HG02970 (cell line): Measurements from ENCODE around the gene SMTNL2.

Experiments used
- ATAC-seq: cut with Tn5 transposase; IDR thresholded peaks from one replicate; pipeline ENCODE4 v1.9.1; 2021; ENCODE audit warnings: mild to moderate bottlenecking, moderate library complexity, moderate number of reproducible peaks; ENCODE audit not compliant: unreplicated experiment, low FRiP score

The SMTNL2 gene

DNA sequence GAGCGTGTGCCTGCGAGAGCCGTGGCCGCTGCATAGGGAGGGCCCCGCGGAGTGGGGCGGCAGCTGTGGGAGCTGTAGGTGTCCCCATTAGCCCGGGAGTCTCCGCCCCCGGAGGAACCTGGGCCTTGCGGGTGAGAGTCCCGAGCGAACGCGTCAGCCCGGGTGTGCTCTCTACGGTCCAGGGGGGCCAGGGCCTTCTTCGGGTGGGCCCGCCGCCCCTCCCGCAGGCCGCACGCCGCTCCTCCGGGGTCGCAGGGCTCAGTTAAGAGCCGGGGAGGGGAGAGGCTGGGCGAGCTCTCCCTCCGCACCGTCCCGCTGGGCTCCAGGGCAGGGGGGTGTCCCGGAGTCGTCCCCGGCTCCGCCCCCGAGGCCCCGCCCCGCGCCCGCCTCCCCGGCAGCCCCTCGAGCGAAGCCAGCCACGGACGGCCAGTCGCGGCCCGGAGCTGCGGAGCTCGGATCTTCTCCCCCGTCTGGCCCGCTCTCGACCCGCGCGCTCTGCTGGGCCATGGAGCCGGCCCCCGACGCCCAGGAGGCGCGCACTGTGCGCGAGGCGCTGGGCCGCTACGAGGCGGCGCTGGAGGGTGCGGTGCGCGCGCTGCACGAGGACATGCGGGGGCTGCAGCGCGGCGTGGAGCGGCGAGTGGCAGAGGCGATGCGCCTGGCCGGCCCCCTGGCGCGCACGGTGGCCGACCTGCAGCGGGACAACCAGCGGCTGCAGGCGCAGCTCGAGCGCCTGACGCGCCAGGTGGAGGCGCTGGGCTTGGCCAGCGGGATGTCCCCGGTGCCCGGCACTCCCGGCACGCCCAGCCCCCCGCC, at the start of gene SMTNL2:
SMTNL2 (plus strand) TSS at position 429 of the 816 bp plus-strand sequence; CDS start at position 506, 77 bp downstream.
- no peak for ATAC-seq

DNA sequence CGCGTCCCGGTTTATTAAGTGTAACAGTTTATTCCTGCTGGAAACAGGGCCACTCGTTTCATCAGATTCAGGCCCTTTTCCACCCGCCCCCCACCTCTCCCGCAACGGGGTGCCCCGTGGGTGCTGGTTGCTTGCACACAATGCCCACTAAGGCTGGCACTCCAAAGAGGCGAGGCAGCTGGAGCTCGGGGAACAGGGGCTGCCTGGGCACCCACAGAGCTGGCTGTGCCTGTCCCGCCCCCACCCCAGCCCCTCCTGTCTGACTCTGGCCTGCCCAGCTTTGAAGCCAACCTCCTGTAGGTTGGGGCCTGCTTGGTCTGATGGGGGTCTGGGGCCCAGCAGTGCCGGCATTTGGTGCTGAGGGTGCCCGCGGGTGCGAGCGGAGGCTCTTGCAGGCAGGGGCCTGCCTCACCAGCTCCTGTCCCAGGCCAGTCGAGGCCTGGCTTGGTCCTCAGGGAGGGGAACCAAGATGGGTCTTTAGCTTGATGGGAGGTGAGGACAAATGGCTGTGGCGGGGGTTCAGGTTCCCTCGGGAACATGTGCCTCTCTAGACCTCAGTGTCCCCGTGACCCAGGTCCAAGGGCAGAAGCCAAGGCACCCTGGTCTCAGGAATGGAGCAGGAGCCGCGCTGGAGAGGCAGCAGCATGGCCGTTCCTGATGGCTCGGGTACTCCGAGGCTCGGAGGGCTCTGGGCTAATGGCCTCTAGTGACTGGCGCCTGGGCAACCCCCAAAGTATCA, 49.2 kb upstream of the SMTNL2 start:
- ATAC-seq: no peak

DNA sequence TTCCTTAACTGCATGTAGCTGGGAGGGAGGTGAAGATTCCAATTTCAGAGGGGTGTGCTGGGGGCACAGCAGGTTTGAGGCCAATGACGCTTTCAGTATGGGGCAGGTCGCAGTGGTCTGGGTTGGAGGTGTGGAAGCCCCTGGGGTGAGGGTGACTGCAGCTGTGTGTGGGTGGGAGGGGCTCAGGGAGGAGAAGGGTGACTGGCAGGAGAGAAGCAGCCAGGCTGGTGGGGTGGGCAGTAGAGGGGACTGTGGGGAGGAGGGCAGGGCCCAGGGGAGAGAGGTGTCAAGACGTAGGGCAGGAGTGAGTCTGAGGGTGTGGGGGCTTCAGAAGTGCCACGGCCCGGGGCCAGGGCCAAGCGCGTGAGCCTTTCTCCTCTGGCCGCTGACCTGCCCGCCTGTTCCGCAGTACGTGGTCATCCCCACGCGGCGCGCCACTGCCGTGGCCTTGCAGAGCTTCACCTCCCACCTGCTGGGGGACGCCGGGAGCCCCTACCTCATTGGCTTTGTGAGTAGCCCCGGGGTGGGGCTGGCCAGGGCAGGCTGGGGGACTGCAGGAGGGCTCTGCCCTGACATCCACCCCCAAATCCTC, 48.6 kb upstream of the SMTNL2 start:
- ATAC-seq: no peak

DNA sequence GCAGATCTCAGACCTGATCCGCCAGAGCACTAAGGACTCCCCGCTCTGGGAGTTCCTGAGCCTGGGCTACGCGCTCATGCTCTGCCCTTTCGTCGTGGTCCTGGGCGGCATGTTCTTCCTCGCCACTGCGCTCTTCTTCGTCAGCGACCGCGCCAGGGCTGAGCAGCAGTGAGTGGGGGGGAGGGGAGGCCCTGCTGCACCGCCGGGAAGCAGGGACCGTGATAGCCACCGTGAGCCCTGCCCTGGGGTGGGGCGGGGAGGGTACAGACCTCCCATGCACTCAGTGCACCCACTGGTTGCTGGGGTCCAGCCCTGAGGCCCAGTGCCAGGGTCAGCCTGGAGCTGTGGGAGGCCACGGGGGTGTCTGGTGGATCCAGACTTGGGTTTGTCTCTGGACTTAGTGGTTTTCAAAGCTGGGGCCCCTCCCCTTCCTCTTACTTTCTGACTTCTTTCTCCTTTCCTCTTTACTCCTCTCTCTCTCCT, 48.0 kb upstream of the SMTNL2 start:
- no peak for ATAC-seq

DNA sequence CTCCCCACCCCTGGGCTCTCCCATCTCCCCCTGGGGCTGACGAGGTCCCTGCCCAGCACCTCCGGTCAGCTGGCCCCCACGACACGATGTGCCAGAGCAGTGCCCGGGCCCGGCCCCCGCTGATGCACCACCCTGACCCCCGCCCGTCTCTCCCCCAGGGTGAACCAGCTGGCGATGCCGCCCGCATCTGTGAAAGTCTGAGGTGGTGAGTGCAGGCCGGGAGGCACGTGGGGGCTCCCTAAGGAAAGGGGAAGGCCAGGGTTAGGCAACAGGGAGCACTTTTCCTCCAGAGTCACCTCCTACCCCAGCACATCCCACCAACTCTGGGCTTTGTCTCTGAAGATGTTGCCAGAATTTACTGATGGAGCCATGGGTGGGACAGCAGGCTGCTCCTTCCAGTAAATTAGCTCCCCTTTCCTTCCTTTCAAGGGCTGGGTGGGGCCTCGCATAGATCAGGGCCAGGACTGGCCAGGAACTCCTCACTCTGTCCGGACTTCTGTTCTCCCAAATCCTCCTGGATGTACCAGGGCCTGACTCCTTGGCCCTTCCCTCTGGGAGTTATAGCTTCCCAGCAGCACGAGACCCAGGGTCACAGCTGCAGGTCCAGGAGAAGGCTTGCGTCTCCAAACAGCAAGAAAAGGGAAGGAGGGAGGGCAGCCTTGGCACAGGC, 47.5 kb upstream of the SMTNL2 start:
- ATAC-seq: no peak

DNA sequence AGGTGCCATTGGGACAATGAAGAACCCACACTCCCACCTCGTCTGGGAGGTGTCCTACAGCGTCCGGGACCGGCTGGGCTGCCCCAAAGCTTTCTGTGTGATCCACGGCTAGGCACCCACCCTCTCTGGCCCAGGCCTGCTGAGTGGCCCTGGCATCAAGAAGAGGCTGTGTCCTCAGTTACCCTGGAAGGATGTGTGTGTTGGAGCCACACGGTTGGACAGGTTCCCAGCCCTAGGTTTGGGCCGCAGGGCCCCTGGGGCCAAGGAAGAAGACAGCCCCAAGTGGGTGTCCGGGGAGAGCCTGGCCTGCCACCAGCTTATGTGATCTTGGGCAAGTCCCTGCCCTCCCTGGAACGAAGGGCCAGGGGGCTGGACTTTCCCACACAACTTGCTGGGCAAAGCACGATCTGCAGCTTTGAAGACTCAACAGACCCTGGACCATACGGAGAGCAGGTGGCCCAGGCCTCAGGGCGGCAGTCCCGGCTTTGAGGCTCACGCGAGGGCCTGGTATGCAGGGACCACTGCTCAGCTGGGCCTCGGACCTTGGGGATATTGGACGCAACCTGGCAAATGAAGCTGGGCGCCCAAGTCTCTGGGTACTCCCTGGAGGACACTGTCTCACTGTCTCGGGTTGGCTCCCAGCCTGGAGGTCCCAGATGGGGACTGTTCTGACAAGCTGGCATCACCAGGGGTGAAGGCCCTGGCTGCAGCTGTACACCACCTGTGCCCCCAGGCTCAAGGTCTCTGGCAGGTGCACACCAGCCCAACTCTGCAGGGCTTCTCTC, 46.7 kb upstream of the SMTNL2 start:
- no peak for ATAC-seq

DNA sequence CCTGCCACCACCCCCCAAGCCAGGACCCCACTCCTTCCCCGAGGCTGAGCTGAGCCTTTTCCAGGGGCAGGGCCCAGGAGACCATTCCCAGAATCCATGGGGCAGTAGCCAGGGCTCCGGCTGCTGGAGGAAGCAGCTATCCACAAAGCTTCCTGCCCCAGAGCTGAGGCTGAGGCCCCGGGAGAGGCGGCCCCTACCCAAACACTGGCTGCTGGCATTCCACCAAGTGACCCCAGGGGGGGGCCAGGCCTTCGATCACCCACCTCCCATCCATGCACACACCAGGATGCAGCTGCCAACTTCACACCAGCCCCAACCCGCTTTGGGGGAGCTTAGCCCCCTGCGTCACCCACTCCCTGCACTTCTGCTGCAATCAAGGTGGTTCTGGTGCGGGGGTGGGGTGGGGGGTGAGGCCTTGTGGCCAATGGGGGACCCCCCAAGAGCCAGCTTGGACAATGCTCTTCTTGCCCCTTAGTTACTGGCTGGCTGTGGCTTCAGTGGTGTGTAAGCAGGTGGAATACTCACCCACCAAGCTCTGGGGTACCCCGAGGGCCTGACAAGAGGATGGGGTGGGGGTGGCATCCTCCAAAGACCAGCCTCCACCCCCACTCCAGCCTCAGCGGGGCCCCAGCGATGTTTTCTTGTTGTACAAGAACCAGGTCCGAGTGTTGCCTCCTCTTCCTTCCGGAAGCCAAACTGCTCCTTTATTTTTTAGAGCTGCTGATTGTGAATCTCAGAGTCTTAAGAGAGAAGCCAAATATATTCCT, 45.9 kb upstream of the SMTNL2 start:
- ATAC-seq: no peak

DNA sequence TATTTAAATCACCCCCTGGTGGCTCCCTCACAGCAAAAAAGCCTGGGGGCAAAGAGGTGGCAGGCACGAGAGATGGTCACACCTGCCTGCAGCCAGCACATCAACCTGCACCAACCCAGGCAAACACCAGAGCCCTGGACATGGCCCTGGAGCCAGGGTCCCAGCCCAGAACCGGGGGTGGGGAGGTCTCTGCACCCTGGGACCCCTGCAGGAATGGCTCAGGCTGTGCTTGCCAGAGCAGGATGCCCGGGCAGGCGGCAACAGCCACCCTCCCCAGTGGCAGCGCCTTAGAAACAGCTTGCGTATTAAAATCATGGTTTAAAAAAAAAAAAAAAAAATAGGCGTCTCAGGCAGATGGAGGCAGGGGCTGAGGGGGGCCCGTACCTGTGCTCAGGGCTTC, 45.3 kb upstream of the SMTNL2 start:
- ATAC-seq: no peak

DNA sequence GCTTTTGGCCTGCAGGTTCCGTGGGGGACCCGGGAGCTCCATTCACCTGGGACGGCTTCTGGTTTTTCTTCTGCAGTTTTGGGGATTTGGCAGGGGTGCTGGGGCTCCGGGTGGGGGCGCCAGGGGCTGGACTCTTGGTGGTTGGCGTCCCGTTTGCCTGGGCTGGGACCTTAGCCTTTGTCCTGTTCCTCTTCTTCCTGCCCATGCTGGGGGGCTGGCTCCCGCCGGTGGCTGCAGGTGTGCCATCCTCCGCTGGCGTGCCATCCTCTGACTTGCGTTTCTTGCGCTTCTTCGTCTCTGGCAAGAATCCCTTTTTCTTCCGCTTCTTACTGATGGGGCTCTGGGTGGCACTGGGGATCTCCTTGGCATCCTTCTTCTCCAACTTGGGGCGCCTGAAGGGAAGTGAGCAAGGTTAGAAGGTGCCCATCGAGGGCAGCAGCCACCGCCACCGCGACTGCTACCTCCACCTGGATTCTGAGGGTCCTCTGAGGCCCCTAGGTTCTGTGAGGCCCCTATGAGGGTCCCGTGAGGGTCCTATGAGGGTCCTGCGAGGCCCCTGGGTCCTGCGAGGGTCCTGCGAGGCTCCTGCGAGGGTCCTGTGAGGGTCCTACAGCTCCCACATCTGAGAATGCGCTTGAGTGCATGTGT, 44.6 kb upstream of the SMTNL2 start:
- ATAC-seq: no peak

DNA sequence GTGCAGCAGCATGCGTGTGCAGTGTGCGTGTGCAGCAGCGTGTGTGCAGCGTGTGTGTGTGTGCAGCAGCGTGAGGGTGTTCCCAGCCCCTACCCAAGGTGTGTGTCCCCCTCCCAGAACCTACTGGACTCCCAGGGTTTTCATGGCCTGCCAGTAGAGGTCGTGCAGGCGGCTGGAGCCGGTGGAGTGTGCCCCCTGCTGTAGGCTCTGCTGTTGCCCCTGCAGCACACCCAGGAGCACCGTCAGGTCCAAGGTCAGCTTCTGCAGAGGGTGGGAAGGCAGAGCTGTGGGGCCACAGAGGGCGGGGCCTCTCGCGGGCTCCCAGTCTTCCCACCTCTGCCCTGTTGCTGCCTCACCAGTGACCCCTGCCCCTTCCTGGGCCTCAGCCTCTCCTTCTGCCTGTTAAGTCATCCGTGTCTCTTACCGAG, 44.1 kb upstream of the SMTNL2 start:
- no peak for ATAC-seq

DNA sequence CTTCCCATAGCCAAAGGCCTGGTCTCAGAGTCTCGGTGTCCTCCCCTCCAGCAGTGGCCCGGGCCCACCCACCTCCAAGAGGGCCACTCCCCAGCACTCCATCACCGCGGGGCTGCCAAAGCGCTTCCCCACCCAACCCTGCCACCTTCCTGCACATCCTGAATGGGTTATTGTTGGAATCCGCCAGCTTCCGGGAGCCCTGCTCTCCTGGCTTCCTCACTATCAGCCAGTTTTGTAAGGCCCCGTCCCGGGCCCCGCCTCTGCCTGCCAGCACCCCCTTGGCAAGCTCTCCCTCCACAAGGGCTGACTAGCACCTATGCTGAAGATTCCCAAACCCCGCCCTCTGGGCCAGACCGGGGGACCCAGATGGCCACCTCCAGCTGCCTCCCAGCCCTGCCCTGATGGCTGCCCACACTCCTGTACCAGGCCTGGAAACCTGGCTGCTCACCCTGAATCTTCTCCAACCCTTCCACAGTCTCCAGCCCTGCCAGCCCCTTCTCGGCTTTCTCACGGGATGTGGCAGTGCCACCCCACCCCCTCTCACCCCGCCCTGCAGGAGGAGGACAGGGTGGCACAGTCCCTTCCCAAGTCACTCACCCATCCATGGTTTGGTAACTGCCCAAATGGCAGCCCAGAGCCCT, 43.5 kb upstream of the SMTNL2 start:
- ATAC-seq: no peak

DNA sequence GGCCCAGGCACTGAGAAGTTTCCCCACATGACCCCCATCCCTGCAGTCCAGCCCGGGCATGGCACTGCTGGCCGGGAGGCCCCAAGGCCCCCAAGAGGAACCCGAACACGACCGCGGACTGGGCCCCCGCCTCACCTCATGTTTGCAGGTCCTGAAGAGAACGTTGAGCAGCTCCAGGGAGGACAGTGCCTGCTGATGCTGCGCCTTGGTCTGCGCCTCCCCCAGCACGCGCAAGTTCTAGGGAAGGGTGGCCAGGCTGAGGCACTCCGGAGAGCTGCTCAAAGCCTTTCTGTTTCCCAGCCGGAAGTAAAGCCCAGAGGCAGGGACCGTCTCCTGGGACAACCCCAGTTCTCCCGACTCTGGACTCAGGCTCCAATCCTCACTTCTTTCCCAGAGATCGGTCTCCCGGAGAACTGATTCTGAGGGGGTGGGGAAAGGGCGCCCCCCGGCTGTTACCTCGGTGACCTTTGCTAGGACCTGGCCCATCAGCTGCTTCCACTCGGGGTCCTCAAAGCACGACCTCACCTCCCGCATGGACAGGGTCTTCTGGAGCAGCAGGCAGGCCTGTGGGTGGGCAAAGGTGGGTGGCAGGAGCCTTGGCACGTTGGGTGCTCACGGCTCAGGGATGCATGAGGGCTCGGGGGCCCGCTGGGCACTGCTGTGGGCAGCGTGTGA, 42.9 kb upstream of the SMTNL2 start:
- no peak for ATAC-seq

DNA sequence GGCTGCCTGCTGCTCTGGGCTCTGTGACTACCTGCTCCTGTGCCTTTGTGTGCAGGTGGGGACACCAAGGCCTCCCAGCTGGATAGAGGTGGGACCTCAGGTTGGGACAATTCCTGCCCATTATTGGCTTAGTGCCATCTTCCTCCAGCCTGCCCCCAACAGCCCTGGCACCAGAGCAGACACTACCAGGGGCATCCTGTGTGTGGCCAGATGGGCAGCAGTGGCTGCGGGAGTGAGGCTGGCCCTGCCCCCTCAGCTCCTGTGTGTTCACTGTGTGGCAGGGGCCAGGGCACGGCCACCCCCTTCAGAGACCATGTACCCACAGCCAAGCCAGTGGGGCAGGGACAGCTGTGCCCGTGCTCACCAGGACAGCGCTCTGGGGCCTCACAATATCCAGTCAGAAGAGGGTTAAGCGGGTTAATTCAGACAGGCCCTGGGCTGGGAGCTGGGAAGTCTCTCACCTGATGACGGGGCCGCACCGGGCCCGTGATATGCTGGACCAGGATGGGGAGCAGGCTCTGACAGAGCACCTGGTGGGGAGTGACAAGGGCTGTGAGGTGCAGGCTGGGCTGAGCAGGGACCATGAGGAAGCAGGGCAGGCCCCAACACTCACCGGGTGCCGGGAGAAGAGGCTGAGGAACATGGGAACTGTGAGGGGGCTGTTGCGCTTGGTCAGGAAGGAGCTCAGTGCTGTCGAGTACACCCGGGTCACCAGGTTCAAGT, 42.2 kb upstream of the SMTNL2 start:
- ATAC-seq: no peak

DNA sequence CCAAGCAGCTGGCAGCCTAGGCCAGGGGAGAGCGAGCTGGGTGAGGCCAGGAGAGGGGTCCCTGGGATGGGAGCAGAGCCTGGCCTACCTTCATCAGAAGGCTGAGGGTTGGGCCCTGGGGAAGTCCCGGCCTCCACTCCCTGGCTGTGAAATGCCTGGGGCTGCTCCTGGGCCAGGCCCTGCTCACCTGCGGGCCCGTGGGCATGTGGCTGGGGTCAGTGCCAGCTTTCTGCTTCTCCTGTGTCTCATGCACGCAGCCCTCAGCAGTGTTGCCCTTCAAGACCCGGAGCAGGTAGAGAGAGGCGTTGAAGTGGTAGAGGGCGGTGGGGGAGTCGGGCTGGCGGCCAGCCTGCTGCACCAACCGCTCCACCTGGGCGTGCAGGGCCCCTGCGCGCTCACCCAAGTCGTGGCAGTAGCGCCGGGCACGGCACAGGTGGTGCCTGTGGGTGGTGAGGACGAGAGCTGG, 41.6 kb upstream of the SMTNL2 start:
- ATAC-seq: no peak

DNA sequence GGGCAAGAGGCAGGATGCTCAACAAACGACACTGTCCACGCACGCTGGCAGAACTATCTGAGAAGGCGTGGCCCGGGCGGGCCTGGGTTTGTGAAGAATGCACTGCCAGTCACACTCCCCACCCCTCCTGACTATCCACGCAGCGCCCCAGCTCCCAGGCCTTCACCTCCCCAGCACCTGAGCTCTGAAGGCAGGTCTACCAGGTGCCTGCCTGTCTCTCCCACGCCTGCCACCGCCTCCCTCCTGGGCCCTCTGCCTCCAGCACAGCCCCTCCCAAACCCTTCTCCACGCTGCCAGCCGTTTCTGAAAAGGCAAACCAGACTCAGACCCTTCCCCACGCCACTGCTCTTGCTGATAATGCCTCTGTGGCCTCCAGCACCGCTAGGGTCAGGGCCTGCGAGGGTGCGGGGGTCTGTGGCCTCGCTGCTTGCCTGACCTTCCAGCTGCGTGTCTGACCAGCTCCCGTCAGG, 40.7 kb upstream of the SMTNL2 start:
- no peak for ATAC-seq

DNA sequence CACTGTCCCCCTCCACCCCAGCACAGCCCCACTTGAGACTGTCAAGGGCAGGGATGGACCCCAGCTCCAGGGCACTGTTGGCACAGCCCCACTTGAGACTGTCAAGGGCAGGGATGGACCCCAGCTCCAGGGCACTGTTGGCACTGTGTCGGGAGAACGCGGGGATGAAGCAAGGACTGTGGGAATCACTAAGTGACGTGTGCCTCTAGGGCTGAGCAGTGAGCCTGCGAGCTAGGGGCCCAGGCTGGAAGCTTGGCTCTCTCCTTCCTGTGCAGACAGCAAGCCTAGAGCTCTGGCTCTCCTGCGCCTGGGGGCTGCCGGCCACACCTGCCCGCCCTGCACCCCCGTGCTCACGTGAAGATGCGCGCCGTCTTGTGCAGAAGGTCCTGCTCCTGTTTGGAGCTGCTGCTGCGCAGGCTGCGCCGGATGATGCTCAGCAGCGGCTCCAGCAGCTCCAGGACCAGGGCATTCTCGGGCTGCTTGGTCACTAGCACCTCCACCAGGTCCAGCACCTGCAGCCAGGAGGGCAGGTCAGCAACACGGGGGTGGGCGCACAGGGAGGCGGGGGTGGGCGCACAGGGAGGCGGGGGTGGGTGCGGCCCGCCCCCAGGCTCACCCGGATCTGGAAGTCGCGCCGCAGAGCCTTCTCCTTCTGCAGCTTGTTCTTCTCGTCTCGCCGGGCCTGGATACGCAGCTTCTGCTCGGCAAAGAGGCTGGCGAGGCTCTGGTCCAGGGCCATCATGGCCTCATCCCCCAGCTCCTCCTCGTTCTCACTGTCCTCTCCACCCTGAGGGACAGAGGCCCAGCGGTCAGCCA, 40.0 kb upstream of the SMTNL2 start:
- ATAC-seq: no peak
